A549 (cell line): ENCODE measurements around the gene COL11A2. TPM values are rescaled to one million over a fixed set of nuclear protein-coding genes. Genes with fewer than 3 reads are reported as not detected.

Source experiments
- ATAC-seq, 2 experiments: fragments of 200-7000 bp in 1 of 2; fragments of >200 bp in 1 of 2; cut with Nextera tagmentation in 1 of 2; cut with Tn5 transposase in 1 of 2; 3 replicates each; pipeline versions ENCODE4 v1.8.0 to v1.9.1; 2018 to 2020; ENCODE audit warnings: mild to moderate bottlenecking in 1 of 2, moderate library complexity in 1 of 2
- CTCF ChIA-PET: fragments of 300-600 bp; sonication (Branson Sonifier 250); formaldehyde crosslinking; extraction: SDS; loops from one replicate; lab custom pipeline; 2021; ENCODE audit warnings: antibody characterized with exemption, inconsistent platforms; lab: Yijun Ruan, JAX
- POLR2A ChIA-PET: fragments of 350-600 bp; formaldehyde crosslinking; extraction: SDS; loops from one replicate; lab custom pipeline; 2021; ENCODE audit warnings: antibody characterized with exemption, inconsistent platforms; lab: Yijun Ruan, JAX
- DNase-seq, 2 experiments: peaks; one replicate each; pipeline versions ENCODE4 v3.0.0 to v3.0.0-alpha.2; 2011 to 2016; ENCODE audit warnings: low read depth in 1 of 2, low spot score in 1 of 2
- FAIRE-seq: peaks from 2 replicates; lab custom pipeline; 2011; peaks lifted over from hg19 to GRCh38; lab: Jason Lieb, UNC
- H3K27ac ChIP-seq, 2 experiments: fragments of >200 bp; sonication (Bioruptor Twin); formaldehyde crosslinking; 3 replicates each; pipeline ENCODE4 v1.5.1; 2016 to 2017
- H3K4me1 ChIP-seq: fragments of >200 bp; sonication (Bioruptor Twin); formaldehyde crosslinking; 3 replicates; pipeline ENCODE4 v1.6.1; 2016
- H3K4me2 ChIP-seq: fragments of >200 bp; sonication (Bioruptor Twin); formaldehyde crosslinking; 3 replicates; pipeline ENCODE4 v1.6.1; 2016
- H3K4me3 ChIP-seq: fragments of >200 bp; sonication (Bioruptor Twin); formaldehyde crosslinking; 3 replicates; pipeline ENCODE4 v1.5.1; 2016
- H3K9me3 ChIP-seq: fragments of >200 bp; sonication (Bioruptor Twin); formaldehyde crosslinking; 3 replicates; pipeline ENCODE4 v1.6.1; 2016
- CHD4 ChIP-seq: fragments of 200-600 bp; sonication (generic); IDR thresholded peaks from 2 replicates; pipeline ENCODE4 v1.6.1; 2016; ENCODE audit warnings: antibody characterized with exemption, mild to moderate bottlenecking, borderline replicate concordance
- EHF ChIP-seq: fragments of 250-450 bp; sonication (Bioruptor Pico); IDR thresholded peaks from 2 replicates; pipeline ENCODE4 v1.5.0; 2020; ENCODE audit warnings: mild to moderate bottlenecking
- EHMT2 ChIP-seq: fragments of 200-600 bp; sonication (generic); IDR thresholded peaks from 2 replicates; pipeline ENCODE4 v1.6.1; 2016; ENCODE audit warnings: antibody characterized with exemption, low read depth, mild to moderate bottlenecking, moderate library complexity
- FOSB ChIP-seq: fragments of 250-450 bp; sonication (Bioruptor Pico); IDR thresholded peaks from 2 replicates; pipeline ENCODE4 v1.5.0; 2020; ENCODE audit warnings: mild to moderate bottlenecking, moderate library complexity
- FOXS1 ChIP-seq: fragments of 250-450 bp; sonication (Bioruptor Pico); IDR thresholded peaks from 2 replicates; pipeline ENCODE4 v1.5.0; 2020; ENCODE audit warnings: mild to moderate bottlenecking, moderate library complexity
- GATA3 ChIP-seq: IDR thresholded peaks from 2 replicates; pipeline ENCODE4 v1.6.1; 2012; ENCODE audit warnings: borderline replicate concordance
- HDAC2 ChIP-seq: fragments of 200-600 bp; sonication (generic); IDR thresholded peaks from 2 replicates; pipeline ENCODE4 v1.6.1; 2016
- KDM1A ChIP-seq: fragments of 200-600 bp; sonication (generic); IDR thresholded peaks from 2 replicates; pipeline ENCODE4 v1.6.1; 2016; ENCODE audit warnings: low read depth, mild to moderate bottlenecking
- MAFK ChIP-seq: fragments of 450-650 bp; IDR thresholded peaks from 2 replicates; pipeline ENCODE4 v1.6.1; 2014; ENCODE audit not compliant: partially characterized antibody
- MYC ChIP-seq: IDR thresholded peaks from 2 replicates; pipeline ENCODE4 v1.6.1; 2012; ENCODE audit warnings: mild to moderate bottlenecking, inconsistent platforms, low read length, improper control_type of control experiment, borderline replicate concordance
- PHF8 ChIP-seq: fragments of 200-600 bp; sonication (generic); IDR thresholded peaks from 2 replicates; pipeline ENCODE4 v1.6.1; 2016; ENCODE audit warnings: low read depth, mild to moderate bottlenecking, antibody characterized with exemption, moderate library complexity, borderline replicate concordance
- RARB ChIP-seq: fragments of 250-450 bp; sonication (Bioruptor Pico); IDR thresholded peaks from 2 replicates; pipeline ENCODE4 v1.8.0; 2021; ENCODE audit warnings: mild to moderate bottlenecking, moderate library complexity
- RCOR1 ChIP-seq: fragments of 150-350 bp; IDR thresholded peaks from 2 replicates; pipeline ENCODE4 v1.6.1; 2014; ENCODE audit warnings: antibody characterized with exemption, low read length, low read depth
- RFX5 ChIP-seq: fragments of 450-650 bp; IDR thresholded peaks from 2 replicates; pipeline ENCODE4 v1.7.1; 2014; ENCODE audit warnings: antibody characterized with exemption, mild to moderate bottlenecking, moderate library complexity
- RNF2 ChIP-seq: fragments of 200-600 bp; sonication (generic); IDR thresholded peaks from 2 replicates; pipeline ENCODE4 v1.6.1; 2016; ENCODE audit warnings: low read depth, mild to moderate bottlenecking, antibody characterized with exemption, moderate library complexity, borderline replicate concordance
- SREBF2 ChIP-seq: fragments of 450-650 bp; IDR thresholded peaks from 2 replicates; pipeline ENCODE4 v1.6.1; 2014; ENCODE audit warnings: mild to moderate bottlenecking, moderate library complexity
- TP53 ChIP-seq: fragments of 250-450 bp; sonication (Bioruptor Pico); IDR thresholded peaks from 2 replicates; pipeline ENCODE4 v1.5.0; 2021; ENCODE audit warnings: mild to moderate bottlenecking, moderate library complexity
- ZC3H11A ChIP-seq: fragments of 450-650 bp; IDR thresholded peaks from 2 replicates; pipeline ENCODE4 v1.6.1; 2014; ENCODE audit warnings: antibody characterized with exemption, mild to moderate bottlenecking
- ZFP36 ChIP-seq: fragments of 450-650 bp; IDR thresholded peaks from 2 replicates; pipeline ENCODE4 v1.6.1; 2014; ENCODE audit warnings: borderline replicate concordance; ENCODE audit not compliant: partially characterized antibody
- ZSCAN20 ChIP-seq: fragments of 250-450 bp; sonication (Bioruptor Pico); IDR thresholded peaks from 2 replicates; pipeline ENCODE4 v1.8.0; 2022; ENCODE audit warnings: mild to moderate bottlenecking, moderate library complexity
- WGBS: methylation state at CpG from one replicate; pipeline ENCODE4 v1.1.6; 2017; ENCODE audit errors: missing lambda C conversion rate; 5-methylcytosine and 5-hydroxymethylcytosine counted together
- polyA plus RNA-seq, 4 experiments: library from polyadenylated mRNA; depleted of rRNA in 3 of 4; stranded (reverse); fragments of >200 nt; fragmentation: RNase III in 1 of 4; extraction: RNeasy Plus Mini Kit Qiagen cat#74134 plus additional on column Dnase treatment in 1 of 4; gene quantifications; 2 replicates in 3 of 4; 3 replicates in 1 of 4; pipeline ENCODE4 v1.2.3, GENCODE V29; 2011 to 2017
- TF ChIP-seq, protein P1 (sequence below): IDR thresholded peaks from 2 replicates; pipeline ENCODE4 v1.6.1; 2012; ENCODE audit warnings: low read depth, borderline replicate concordance
- TF ChIP-seq, protein P2 (sequence below): fragments of 250-450 bp; sonication (Bioruptor Pico); IDR thresholded peaks from 2 replicates; pipeline ENCODE4 v1.5.0; 2021; ENCODE audit warnings: mild to moderate bottlenecking, moderate library complexity, borderline replicate concordance
- TF ChIP-seq, protein P3 (sequence below): fragments of 150-350 bp; IDR thresholded peaks from 2 replicates; pipeline ENCODE4 v1.6.1; 2014; ENCODE audit warnings: low read depth, mild to moderate bottlenecking, low read length
- TF ChIP-seq, protein P4 (sequence below): fragments of 250-450 bp; sonication (Bioruptor Pico); IDR thresholded peaks from 2 replicates; pipeline ENCODE4 v1.5.0; 2020; ENCODE audit warnings: low read depth, mild to moderate bottlenecking, moderate library complexity
- TF ChIP-seq, protein P5 (sequence below): fragments of 200-600 bp; sonication (generic); IDR thresholded peaks from 2 replicates; pipeline ENCODE4 v1.6.1; 2016; ENCODE audit warnings: antibody characterized with exemption, mild to moderate bottlenecking, moderate library complexity

COL11A2 gene
- polyA plus RNA-seq, 2 of the 4 experiments (the other 2 are of a cell fraction): 0.66 to 1.3 TPM

DNA sequence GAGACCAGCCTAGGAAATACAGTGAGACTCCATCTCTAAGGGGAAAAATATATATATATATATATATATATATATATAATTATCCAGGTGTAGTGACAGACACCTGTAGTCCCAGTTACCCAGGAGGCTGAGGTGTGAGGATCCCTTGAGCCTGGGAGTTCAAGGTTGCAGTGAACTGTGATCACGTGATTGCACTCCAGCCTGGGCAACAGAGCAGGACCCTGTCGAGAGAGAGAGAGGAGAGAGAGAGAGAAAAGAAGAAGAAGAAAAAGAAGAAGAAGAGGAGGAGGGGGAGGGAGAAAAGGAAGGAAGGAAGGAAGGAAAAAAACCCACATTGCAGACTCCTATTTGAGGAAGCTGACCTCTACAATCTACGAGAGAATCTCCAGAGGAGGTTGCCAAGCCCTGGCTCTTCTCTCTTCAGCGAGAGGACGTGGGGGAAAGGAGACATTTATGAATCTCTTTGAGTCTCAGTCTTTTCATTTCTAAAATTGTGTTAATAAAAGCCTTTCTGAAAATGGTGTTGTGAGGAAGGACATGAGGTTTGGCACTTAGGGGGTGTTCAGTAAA, 49.7 kb downstream of the COL11A2 start:
- CTCF ChIA-PET: interaction anchor here (1.4 to 1.7 kb wide), 2 partner anchors 19 to 127 kb away, joined by 3 to 4 read pairs; no protein-coding TSS in a partner anchor
- H3K9me3 ChIP-seq: no peaks in the 10 kb centered on the region; the same call in 2 of the 3 replicates
- no peak overlapping the region for H3K4me3 ChIP-seq
- H3K27ac ChIP-seq: no peak overlapping the region
- DNase-seq (no peak), FAIRE-seq (no peak), ATAC-seq (no peak)
- TF ChIP-seq ZSCAN20 (CRISPR knock-in tag) (no peak), EHF (CRISPR knock-in tag) (no peak), HDAC2 (no peak), RFX5 (no peak)
- TF ChIP-seq, protein P1, sequence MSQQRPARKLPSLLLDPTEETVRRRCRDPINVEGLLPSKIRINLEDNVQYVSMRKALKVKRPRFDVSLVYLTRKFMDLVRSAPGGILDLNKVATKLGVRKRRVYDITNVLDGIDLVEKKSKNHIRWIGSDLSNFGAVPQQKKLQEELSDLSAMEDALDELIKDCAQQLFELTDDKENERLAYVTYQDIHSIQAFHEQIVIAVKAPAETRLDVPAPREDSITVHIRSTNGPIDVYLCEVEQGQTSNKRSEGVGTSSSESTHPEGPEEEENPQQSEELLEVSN: no peak
- H3K4me1 ChIP-seq: no peaks in the 10 kb centered on the region
- POLR2A ChIA-PET: no interaction called here
- WGBS: 12% methylated on average over 5 of the region's 5 CpGs
- H3K4me2 ChIP-seq: no peak overlapping the region

DNA sequence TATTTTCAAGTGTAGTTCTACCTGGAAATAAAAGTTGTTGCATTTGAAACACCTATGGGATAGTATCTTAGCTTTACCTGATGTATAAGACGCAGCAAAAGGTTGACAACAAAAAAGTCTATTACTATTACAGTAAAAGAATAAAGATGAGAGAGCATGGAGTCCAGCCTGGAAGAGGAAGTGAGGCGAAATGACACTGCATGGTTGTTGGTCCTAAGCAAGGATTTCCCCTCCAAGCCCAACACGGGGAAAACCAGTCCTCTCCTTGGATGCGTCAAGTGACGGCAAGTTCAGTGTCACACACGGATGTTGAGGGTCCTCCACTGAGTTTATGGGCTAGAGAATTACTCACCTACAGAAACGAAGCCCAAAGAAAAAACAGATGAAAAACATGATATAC, 51.7 kb downstream of the COL11A2 start:
- H3K4me1 ChIP-seq: no peaks in the 10 kb centered on the region
- DNase-seq (no peak), FAIRE-seq (no peak), ATAC-seq (no peak)
- no peaks in the 10 kb centered on the region; the same call in 2 of the 3 replicates for H3K9me3 ChIP-seq
- TF ChIP-seq ZSCAN20 (CRISPR knock-in tag): no peak
- TF ChIP-seq EHMT2: no peak
- TF ChIP-seq MAFK: no peak
- TF ChIP-seq RNF2: no peak
- TF ChIP-seq TP53 (CRISPR knock-in tag): no peak
- TF ChIP-seq, protein P2, sequence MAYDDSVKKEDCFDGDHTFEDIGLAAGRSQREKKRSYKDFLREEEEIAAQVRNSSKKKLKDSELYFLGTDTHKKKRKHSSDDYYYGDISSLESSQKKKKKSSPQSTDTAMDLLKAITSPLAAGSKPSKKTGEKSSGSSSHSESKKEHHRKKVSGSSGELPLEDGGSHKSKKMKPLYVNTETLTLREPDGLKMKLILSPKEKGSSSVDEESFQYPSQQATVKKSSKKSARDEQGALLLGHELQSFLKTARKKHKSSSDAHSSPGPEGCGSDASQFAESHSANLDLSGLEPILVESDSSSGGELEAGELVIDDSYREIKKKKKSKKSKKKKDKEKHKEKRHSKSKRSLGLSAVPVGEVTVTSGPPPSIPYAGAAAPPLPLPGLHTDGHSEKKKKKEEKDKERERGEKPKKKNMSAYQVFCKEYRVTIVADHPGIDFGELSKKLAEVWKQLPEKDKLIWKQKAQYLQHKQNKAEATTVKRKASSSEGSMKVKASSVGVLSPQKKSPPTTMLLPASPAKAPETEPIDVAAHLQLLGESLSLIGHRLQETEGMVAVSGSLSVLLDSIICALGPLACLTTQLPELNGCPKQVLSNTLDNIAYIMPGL (CRISPR knock-in tag): no peak
- no peak for TF ChIP-seq RARB (CRISPR knock-in tag)
- no peak for TF ChIP-seq FOXS1
- TF ChIP-seq, protein P3, sequence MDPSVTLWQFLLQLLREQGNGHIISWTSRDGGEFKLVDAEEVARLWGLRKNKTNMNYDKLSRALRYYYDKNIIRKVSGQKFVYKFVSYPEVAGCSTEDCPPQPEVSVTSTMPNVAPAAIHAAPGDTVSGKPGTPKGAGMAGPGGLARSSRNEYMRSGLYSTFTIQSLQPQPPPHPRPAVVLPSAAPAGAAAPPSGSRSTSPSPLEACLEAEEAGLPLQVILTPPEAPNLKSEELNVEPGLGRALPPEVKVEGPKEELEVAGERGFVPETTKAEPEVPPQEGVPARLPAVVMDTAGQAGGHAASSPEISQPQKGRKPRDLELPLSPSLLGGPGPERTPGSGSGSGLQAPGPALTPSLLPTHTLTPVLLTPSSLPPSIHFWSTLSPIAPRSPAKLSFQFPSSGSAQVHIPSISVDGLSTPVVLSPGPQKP: no peak
- TF ChIP-seq KDM1A: no peak
- TF ChIP-seq, protein P4, sequence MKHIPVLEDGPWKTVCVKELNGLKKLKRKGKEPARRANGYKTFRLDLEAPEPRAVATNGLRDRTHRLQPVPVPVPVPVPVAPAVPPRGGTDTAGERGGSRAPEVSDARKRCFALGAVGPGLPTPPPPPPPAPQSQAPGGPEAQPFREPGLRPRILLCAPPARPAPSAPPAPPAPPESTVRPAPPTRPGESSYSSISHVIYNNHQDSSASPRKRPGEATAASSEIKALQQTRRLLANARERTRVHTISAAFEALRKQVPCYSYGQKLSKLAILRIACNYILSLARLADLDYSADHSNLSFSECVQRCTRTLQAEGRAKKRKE (CRISPR knock-in tag): no peak
- TF ChIP-seq FOSB: no peak
- TF ChIP-seq GATA3: no peak
- TF ChIP-seq SREBF2: no peak
- H3K4me3 ChIP-seq: no peak overlapping the region
- no peak overlapping the region for H3K4me2 ChIP-seq
- ChIA-PET CTCF (interaction anchor here (0.7 to 0.9 kb wide), 2 partner anchors 10 to 107 kb away, joined by 3 read pairs; no protein-coding TSS in a partner anchor), POLR2A (no interaction called here)
- no peak overlapping the region for H3K27ac ChIP-seq
- WGBS: 45% methylated on average over 7 of the region's 7 CpGs

DNA sequence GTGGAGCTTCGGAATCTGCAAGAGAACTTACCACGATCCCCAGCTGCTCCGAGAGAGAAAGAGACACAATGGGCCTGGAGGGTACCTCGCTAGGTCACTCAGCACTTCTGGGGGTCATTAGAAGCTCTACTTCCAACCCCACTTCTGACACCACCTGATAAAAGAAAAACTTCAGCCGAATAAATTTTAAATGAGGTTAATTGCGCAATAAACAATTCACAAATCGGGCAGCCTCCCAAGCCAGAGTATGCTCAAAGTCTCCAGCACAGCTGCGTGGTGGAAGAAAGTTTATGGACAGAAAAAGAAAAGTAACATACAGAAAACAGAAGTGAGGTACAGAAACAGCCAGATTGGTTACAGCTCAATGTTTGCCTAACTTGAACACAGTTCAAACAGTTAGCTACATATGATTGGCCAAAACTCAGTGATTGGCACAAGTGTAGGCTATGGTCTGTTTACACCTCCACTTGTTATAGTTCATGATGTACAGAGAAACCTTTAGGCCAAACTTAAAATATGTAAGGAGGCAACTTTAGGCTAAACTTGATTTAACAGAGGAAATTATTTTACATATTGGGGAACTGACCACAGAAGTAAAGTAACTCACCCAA, 52.6 kb downstream of the COL11A2 start:
- Histone ChIP-seq H3K27ac (no peak overlapping the region), H3K9me3 (no peaks in the 10 kb centered on the region; the same call in 2 of the 3 replicates), H3K4me2 (no peak overlapping the region), H3K4me1 (no peaks in the 10 kb centered on the region), H3K4me3 (no peak overlapping the region)
- ATAC-seq: no peak
- ChIA-PET CTCF (no interaction called here), POLR2A (no interaction called here)
- 47% methylated on average over 8 of the region's 8 CpGs for WGBS
- FAIRE-seq: no peak
- DNase-seq: no peak
- no peak for TF ChIP-seq PHF8
- TF ChIP-seq, protein P5, sequence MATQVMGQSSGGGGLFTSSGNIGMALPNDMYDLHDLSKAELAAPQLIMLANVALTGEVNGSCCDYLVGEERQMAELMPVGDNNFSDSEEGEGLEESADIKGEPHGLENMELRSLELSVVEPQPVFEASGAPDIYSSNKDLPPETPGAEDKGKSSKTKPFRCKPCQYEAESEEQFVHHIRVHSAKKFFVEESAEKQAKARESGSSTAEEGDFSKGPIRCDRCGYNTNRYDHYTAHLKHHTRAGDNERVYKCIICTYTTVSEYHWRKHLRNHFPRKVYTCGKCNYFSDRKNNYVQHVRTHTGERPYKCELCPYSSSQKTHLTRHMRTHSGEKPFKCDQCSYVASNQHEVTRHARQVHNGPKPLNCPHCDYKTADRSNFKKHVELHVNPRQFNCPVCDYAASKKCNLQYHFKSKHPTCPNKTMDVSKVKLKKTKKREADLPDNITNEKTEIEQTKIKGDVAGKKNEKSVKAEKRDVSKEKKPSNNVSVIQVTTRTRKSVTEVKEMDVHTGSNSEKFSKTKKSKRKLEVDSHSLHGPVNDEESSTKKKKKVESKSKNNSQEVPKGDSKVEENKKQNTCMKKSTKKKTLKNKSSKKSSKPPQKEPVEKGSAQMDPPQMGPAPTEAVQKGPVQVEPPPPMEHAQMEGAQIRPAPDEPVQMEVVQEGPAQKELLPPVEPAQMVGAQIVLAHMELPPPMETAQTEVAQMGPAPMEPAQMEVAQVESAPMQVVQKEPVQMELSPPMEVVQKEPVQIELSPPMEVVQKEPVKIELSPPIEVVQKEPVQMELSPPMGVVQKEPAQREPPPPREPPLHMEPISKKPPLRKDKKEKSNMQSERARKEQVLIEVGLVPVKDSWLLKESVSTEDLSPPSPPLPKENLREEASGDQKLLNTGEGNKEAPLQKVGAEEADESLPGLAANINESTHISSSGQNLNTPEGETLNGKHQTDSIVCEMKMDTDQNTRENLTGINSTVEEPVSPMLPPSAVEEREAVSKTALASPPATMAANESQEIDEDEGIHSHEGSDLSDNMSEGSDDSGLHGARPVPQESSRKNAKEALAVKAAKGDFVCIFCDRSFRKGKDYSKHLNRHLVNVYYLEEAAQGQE: no peak
- no peak for TF ChIP-seq ZC3H11A
- TF ChIP-seq ZFP36: no peak
- no peak for TF ChIP-seq CHD4
- TF ChIP-seq RCOR1: no peak
- no peak for TF ChIP-seq MYC
